HepG2 (cell line): ENCODE measurements around the gene FGL2.

ENCODE experiments used
- AFF4 ChIP-seq: sonication (generic); formaldehyde crosslinking; IDR thresholded peaks from 2 replicates; pipeline ENCODE4 v1.4.0; 2020; ENCODE audit warnings: missing genetic modification reagents
- HOXA3 ChIP-seq: sonication (generic); formaldehyde crosslinking; IDR thresholded peaks from 2 replicates; pipeline ENCODE4 v1.5.0; 2020; ENCODE audit warnings: missing genetic modification reagents
- KLF9 ChIP-seq: IDR thresholded peaks from 2 replicates; pipeline ENCODE4 v1.6.1; 2016; ENCODE audit warnings: low read depth
- STAT6 ChIP-seq: sonication (generic); formaldehyde crosslinking; IDR thresholded peaks from 2 replicates; pipeline ENCODE4 v1.4.0; 2020; ENCODE audit warnings: missing genetic modification reagents, mild to moderate bottlenecking, borderline replicate concordance
- U2AF2 ChIP-seq: fragments of 200-400 bp; formaldehyde crosslinking; IDR thresholded peaks from 2 replicates; pipeline ENCODE4 v1.6.1; 2017; ENCODE audit warnings: low read depth, mild to moderate bottlenecking, low read length

GRCh38 chr7:77222065-77222464 is 22.4 kb upstream of the FGL2 start:
- TF ChIP-seq U2AF2: no peak
- TF ChIP-seq KLF9: no peak
- no peak for TF ChIP-seq STAT6 (CRISPR knock-in tag)
- no peak for TF ChIP-seq HOXA3 (CRISPR knock-in tag)
- TF ChIP-seq AFF4 (CRISPR knock-in tag): no peak
